Stimulated activated CD4-positive, alpha-beta T cell treated with anti-CD3 and anti-CD28 coated beads, Interleukin-4, amount 100 ng/mL, for 1 hour (primary cell): ENCODE results near the gene RSPH9.
"Not testable (repeated sequence)": the region's sequence is repeated elsewhere in the genome, so short reads cannot be mapped to it uniquely, and the experiment has no call there.

Experiments used
- DNase-seq: peaks from one replicate; pipeline ENCODE4 v3.0.0-alpha.2; 2020

The RSPH9 gene

DNA sequence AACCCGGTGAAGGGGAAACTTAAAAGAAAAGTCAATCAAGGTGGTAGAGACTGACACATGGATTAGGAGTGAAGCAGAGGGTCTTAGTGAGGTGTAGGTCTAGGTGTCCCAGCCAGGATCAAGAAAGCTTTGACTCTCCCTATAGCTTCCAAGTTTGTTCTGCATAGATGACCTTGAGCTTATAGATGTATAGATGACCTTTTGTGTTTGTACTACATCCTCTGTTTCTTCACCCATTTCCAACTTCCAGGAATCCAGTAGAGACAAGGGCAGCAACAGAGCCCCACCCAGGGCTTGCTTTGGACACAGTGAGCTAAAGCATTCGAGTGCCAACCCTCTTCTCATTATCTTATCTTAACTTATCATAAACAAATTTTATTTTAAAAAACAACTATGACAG, 44.6 kb downstream of the RSPH9 start:
- DNase-seq: no peak

DNA sequence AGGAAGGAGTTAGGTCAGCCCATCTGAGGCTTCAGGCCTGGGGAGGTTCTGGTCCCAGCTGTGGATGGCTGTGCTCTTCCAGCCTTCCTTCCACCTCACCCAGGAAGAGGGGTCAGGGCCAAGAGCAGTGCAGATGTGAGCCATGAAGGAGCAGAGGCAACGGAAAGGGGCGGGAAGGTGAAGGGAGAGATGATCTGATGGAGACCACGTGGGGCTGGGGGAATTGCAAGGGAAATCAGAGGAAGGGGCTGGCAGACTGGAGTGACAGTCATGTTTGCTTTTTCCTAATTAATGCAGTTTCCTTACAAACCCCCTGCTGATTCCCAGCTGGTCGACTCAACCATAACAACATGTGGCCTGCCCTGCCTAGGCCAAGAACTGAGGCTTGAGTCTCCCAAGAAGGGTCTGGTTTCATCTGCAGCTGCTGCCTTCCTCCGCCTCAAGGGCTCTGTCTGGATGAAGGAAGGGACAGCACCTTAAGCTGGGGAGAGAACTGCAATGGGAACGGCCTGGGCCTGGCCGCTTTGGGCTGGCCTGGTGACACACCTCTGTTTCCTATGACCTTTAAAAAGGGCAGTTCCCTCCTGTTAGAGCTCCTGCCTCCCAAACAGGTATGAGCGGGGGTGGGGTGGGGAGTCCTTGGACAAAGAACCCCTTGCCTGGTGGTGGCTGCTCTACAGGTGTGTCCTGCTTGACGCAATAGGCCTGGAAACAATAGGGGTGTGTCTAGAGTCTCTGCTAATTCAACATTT, 50.6 kb downstream of the RSPH9 start:
- no peak for DNase-seq

DNA sequence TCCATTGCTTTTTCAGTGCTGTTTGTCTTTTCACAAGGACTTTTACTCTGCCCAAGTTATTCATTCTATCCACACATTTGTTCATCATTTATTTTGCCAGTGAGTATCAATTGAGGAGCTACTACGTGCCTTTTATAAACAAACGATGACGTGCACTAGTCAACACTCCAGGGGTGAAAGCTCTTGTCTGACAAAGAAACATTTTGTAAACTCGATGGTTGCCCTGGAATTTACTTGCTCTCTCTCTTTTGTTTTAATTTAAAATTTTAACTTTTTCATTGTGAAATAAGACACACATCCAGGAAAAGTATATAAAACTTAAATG, 51.1 kb downstream of the RSPH9 start:
- DNase-seq: no peak

DNA sequence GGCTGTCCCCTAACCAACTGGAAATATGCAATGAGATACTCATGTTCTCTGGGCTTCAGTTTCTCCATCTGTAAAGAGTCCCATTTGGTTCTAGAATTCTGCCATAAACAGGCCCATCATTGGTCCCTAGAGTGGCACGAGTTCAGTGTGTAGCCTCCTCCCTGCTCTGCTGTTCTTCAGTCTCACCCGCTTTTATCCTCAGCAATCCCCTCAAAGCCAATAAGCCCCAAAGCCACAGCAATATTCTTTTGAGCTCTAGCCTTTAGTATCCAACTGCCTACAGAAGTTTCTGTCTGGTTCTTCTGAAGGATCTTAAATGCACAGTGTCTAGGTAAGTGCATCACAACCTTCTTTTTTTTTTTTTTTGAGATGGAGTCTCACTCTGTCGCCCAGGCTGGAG, 52.6 kb downstream of the RSPH9 start:
- no peak for DNase-seq

DNA sequence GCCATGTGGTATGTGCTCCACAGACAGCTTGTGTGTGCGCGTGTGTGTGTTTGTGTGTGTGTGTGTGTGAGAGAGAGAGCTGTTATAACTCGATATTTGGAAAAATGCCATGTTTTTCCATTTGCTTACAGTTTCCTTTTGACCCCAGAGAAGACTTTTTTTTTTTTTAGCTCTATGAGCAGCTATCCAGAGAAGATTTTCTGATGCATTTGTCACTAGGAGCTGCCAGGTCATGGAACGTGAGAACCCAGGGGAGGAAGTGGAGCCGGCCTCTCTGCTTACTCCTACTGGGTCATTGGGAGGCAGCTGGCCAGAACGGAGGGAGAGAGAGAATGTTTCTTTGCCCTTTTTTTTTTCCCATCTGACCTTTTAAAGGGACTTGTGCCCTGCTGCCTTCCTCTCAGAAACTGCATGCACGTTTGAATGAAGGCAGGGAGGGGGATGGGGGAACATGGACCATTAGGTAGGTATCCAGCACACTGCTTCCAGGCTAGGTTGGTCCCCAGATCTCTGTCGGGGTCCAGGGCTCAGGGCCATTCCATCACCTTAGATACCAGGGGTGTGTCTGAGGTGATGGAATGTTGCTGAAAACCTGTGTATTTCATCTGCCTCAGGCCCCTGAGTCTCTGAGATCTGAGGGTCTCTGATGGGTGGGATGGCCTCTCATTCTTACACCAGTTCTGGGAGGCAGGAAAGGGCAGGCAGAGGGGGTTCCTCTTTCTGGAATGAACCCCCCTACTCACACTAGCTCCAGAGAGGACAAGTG, 53.9 kb downstream of the RSPH9 start:
- no peak for DNase-seq

DNA sequence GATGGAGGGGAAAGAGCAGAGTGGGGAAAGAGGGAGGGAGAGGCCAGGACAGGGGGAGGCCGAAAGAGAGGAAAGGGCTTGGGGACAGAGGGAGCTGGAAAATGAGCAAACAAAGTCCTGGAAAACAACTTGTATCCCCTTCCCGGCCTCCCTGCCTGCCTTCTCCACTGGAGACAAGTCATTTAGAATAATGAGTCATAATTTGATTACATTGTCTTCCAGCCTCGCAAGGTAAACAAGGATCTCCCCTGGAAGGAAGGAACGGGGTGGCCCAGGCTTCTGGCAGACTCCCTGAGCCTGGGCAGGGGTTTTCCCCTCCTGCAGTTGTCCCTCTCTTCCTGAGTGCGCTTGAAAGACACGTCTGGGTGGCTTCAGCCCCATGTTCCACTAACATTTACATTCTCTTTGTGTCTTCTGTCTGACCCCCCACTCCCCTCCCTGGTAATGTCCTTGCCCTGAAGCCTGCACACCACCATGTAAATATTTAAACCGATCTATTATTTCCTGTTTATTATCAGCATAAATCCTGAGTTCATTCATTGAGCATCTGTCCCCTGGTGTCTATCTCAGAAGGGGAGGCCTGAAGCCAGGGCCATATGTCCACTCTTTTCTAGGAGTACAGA, 54.8 kb downstream of the RSPH9 start:
- no peak for DNase-seq

DNA sequence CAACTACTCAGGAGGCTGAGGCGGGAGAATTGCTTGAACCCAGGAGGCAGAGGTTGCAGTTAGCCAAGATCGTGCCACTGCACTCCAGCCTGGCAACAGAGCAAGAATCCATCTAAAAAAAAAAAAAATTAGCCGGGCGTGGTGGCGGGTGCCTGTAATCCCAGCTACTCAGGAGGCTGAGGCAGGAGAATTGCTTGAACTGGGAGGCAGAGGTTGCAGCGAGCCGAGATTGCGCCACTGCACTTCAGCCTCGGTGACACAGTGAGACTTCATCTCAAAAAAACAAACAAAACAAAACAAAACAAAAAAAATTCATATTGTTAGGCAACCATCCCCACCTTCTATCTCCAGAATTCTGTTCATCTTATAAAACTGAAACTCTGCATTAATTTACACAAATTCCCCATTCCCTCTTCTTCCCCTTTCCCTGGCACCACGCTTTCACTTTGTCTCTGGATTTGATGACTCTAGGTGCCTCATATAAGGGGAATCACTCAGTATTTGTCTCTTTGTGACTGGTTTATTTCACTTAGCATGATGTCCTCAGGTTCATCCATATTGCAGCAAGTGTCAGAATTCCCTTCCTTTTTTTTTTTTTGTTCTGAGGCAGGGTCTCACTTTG, 56.2 kb downstream of the RSPH9 start:
- DNase-seq: not testable (repeated sequence)

DNA sequence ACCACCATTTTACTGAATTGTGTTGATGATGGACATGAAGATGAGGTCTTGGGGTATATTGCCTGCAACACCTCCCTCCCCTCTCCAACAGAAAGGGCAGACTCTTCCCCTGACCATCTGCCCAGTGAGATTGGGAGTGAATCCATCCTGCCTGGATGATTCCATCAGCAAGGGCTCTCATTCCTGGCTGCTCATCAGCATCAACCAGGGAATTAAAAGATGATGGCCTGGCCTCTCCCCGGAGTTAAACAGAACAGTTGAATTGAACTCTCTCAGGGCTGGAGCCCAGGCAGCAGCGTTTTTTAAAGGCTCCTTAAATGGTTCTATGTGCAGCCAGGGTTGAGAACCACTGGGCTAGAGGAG, 57.3 kb downstream of the RSPH9 start:
- DNase-seq: no peak

DNA sequence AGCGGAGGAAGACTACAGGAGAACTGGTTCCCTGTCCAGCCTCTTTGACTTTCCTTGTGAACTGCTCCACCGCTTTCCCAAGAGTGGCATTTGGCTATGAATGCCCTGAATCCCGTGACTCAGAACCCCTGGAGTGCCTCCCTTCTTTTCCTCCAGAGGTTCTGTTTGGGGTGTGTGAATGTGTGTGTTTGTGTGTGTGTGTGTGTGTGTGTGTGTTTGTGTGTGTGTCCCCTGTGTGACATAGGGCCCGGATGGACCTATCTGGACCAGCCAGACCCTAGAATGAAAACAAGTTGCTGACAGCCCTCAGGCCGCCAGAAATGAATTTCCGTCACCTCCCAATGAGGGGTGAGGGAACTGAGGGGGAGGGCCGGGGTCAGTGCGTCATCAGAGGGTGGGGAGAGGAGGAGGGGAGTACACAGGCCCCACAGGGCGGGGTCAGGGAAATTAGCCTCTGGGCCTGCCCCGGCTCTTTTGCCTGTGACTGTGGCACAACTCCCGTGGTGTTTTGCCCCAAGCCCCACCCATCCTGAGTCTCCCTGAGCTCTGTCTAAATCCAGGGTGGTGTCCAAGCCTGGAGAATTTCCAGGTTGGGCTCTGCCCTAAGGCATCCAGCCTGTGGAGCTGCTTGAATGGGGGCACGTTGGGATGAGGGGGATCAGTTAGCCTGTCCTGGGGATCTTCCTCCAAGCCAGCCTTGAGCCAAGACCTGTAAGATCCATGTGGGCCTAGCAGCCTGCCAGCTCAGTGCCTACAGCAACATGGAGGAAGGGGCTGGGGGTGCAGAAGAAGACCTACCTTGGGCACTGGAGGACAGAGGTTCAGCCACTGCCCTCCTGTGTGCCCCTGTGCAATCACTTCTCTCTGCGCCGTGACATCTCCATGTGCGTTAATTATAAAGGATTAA, 58.0 kb downstream of the RSPH9 start:
- DNase-seq: peak; percentile 16

DNA sequence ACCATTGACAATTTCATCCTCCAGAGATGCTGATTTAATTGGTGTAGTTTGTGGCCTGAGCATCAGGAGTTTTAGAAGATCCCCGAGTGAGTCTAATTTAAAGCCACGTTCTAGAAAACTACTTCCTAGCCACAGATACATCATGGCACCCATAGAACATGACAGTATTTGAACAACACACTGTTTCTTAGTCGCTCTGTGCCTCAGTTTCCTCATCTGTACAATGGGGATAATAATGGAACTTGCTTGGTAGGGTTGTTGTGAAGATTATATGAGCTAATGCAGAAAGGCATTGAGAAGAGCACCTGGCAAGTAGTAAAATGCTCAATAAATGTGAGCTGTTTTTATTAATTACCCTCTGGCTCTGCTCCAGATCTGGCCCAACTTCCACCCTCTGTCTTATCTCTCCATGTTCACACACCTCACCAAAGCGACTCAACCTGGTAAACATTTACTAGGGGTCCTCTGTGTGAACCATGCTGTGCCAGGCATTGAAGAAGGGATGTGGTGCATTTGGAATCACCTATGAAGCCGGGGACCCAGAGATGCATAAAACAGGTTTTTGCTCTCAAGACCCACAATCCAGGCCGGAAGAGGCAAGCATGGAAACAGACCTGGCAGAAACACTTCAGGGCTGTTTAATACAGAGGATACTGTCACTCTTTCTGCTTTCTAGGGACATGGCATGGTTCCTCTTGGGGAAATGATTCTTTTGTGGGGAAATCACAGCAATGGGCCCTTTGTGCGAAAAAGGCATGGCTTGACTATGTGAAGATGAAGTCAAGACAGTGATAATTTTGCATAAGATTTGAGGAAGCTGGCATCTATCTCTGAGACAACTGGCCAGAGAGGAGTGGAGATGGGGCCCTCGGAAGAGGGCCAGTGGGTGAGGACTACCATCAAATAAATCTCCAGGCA, 58.9 kb downstream of the RSPH9 start:
- DNase-seq: no peak

DNA sequence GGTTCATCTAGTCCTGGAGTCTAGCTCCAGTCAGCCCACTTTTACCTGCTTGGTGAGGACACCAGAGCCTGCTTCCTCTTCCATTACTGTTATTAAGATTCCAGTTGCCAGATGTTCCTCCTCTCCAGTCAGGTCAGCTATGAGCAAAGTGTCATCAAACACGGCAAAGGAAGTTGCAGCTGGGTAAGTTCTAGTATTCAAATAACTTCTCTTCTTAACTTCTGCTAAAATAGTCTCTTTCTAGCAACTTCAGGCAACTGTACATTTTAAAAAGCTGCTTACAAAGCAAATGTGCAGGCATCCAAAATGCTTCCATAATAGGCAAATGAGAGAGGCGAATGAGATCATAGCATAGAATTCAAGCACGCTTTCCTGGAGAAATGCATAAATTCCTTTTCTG, 61.2 kb downstream of the RSPH9 start:
- DNase-seq: no peak

DNA sequence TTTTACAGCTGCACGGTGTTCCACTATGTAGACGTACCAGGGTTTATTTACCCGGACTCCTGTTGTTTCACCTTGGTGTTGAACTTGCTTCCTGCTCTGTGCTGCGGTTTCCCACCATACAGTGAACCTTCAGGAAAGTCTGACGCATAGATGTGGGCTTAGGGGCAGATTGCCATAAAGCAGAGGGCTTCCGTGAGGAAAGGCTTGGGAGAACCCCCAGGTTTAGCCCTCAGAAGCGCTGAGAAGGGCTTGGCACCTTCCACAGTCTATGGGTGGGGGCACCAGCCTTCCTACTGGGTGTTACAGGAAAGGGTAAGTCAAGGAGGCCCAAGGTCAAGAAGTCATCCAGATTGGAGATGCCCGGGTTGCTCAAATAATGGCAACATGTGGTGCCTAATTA, 62.0 kb downstream of the RSPH9 start:
- DNase-seq: no peak

DNA sequence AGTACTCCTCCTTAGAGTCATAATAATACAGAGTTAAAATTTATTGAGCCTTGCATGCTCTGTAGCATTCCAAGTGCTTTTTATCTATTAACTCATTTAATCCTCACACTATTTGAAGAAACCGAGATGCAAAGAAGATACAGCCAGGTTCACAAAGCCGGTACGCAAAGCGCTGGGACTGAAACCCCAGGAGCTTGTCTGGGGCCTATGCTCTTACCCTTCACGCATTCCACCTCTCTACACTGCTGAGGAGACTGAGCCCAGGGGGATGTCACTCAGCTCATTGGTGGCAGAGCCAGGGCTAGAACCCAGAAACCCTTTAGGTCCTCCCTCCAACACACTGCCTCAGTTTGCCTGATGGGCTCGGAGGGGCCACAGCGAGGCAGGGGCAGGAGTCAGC, 62.4 kb downstream of the RSPH9 start:
- no peak for DNase-seq

DNA sequence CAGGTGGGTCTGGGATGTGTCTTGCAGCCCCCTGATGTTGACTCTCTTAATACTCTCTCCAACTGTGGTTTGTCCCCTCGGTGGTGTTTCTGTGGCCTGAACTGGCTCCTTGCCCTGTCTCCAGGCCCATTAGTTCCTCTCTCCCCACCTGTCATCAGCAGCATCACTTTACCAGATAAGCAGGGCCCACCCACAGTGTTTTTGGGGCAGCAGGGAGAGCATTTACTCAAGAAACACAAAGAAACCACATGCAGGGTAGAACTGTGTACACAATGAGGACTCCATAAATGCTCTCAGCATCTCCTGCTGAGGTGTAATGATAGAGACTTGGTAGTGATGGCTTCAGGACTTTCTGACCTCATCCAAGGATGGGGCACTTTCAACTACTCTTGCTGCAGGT, 62.9 kb downstream of the RSPH9 start:
- no peak for DNase-seq

DNA sequence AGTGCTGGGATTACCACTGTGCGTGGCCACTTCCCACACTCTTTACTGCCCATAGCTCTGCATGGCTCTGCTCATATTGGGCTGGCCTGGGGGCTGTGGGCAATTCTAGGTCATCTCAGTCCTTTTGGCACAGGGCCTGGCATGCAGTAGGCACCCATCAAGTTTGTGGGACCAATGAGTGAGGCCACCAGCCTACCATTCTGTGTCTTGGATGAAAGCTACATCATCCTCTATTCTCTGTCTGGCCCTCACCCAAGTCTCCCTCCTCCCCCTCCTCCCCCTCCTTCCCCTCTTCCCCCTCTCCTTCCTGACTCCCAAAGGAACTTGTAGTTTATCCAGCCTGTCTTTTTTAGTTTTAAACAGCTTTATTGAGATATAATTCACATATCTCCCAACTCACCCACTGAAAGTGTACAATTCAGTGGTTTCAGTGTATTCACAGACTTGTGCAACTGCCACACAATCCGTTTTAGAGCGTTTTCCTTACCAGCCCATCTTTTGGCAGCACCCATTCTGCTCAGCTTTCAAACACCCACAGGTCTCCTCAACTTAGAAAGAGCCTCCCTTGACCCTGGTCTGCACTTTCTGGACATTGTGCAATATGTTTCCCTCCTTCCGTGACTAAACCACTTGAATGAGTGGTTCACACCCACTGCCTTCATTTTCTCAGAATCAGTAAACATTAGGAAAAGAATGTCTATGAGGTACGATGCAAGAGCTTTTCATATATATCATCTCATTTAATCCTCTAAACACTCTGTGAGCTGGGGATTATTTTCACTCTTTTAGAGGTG, 64.2 kb downstream of the RSPH9 start:
- no peak for DNase-seq

DNA sequence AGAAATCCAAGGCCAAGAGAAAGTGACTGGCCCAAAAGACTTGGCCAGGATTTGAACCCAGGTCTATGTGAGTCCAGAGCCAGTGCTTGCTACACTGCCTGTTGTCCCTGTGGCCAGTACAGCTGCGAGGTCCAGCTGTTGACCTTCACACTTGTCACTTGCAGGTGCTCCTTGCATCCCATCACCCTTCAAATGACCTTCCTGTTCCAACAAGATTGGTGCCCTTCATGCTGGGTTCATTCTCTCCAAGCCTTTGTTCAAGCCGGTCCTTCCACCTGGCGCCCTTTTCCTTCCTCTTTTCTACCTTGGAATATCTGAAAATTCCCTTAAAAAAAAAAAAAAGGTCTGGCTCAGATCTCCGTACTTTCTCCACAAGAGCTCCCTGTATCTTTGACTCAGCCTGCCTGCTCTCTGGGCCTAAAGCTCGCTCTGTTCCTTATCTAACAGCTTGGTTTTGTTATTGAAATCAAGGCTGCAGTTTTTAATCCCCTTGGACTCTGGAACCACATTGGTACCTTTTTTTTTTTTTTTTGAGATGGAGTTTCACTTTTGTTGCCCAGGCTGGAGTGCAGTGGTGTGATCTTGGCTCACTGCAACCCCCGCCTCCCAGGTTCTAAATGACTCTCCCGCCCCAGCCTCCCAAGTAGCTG, 64.9 kb downstream of the RSPH9 start:
- no peak for DNase-seq

DNA sequence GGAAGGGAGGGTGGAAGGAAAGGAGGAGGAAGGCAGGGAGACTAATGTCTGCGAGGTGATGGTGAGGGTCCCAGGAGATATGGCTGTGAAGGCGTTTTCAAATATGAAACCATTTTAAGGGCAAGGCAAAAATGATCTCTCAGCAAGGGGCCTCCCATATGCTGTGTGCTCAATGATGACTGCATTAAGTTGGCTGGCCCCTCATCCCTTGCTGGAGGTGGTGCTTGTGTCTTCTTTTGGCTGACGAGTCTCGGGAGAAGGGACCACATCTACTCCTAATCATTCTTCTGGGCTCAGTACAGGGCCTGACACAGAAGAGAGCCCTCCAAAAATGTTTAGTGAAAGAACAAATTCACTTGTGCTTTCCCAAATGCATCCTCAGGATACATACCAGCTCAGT, 65.7 kb downstream of the RSPH9 start:
- no peak for DNase-seq

DNA sequence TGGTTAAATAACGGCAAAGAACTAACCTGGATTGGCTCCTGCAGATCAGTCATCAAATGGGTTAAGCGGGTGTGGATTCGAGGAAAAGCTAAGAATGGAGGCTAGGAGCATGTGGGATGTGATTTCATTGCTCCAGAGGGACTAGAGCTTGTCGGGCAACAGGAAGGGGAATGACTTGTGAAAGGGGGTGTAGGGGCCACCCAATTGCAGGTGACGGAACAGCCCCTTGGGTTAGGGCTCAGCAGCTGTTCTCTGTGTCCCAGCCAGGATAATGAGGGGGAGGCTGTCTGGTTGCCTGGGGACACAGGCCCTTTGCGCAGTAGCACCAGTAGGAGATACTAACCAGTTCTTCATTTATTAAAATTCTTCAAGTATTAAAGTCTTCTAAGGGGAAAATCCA, 67.7 kb downstream of the RSPH9 start:
- DNase-seq: no peak

DNA sequence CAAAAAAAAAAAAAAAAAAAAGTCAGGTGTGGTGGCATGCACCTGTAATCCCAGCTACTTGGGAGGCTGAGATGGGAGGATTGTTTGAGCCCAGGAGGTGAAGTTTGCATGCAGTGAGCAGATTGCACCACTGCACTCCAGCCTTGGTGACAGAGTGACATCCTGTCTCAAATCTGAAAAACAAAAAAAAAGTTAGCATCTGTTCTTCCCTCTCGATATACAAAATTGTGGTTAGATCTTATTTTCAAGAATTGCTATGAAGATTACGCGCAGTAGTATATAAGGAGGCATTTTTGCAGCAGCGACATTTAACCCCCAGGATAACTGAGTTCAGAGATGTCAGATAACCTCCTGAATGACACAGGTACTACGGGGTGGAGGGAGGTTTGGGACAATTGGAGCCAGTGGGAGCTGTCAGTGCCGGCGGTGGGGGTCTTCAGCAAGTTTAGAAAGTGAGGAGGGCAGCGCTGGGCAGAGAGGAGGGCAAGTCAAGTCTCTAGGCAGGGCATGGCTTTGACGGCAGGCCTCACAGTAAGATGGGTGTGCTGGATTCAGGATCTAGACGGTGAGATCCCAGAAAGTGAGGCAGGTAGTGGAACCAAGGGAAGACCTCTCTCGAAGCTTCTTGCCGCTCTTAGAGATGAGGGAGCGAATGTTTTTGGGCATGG, 68.9 kb downstream of the RSPH9 start:
- DNase-seq: no peak
